H4 (cell line): ENCODE measurements around the gene JPH4. TPM values are rescaled to one million over a fixed set of nuclear protein-coding genes. Genes with fewer than 3 reads are reported as not detected.
"Not testable (repeated sequence)": the region's sequence is repeated elsewhere in the genome, so short reads cannot be mapped to it uniquely, and the experiment has no call there.

ENCODE experiments used
- DNase-seq: peaks from one replicate; pipeline ENCODE4 v3.0.0-alpha.2; 2015; ENCODE audit warnings: low spot score
- total RNA-seq: library from RNA; depleted of rRNA; stranded (reverse); fragments of >200 nt; shearing (Covaris generic); gene quantifications from 2 replicates; pipeline ENCODE4 v1.2.3, GENCODE V29; 2014

JPH4 gene
- total RNA-seq, 1 experiment from 2014 or later: not detected

DNA sequence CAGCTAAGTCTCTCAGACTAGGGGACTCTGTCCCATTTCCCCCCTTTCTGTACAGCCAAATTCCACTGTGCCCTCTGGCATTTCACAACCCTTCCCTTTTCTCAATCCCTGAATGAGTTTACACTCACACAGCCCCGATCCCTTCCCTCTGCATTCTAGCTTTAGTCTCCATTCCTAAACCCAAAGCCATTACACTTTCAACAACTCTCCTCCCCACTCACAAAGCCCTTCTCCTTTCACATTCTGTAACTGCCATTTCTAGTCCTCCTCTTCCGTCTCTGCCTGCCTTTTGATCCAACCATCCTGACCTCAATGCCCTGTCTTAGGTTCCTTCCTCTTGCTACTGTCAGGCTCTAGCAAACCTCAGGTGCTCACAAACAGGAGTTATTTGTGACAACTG lies 30.7 kb downstream of the JPH4 start:
- DNase-seq: no peak

DNA sequence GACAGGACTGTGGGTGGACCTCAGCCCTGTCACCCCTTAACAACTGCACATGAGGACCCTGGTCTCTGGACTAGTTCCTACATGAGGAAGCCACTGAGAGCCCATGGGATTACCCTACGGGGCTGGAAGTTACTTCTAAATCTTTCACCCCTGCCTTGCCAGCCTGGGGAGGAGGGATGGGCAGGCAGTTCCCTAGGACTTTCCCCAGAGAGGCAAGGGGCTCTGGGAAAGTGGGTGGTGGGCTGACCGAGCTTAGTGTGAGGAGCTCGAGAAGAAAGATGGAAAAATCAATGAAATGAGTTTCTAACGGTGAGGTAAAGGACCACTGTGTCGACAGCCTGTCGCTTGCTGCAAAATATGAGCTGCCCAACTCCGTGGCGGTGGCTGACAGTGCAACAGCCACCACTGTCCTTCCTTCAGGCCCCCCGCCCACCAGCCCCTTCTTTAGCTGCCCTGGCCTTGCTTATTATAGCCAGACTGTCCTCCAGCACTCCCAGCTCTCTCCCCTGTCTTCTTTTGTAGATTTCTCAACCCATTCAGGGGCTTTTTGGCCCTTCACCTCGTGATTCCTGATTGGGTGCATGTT lies 32.0 kb downstream of the JPH4 start:
- DNase-seq: no peak

DNA sequence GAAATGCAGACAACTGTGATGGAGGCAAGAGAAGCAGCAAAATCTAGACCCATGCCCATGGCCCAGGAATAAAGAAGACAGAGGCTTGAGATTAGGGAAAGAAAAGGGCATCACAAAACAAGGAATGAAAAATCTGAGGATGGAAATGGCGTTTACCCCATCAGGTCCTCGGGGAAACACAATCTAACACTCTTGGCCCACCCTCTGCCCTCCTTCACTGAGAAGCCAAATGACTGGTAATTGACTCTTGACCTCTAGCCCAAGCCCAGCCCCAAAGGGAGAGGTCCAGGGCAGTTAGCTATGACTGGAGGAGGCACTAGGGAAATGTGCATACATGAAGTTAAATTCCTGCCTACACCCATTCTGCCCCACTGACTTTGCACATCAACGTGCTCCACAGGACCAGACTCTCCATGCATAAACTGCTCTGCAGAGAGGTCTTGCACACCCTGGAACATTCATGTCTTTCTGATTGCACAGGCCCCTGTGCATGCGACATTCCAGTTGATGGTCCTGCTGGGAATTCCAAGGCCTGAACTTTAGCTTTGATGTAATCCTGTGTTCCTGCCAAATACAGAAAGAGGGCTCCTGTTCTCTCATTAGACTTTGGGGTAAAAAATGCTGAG lies 32.7 kb downstream of the JPH4 start:
- no peak for DNase-seq

DNA sequence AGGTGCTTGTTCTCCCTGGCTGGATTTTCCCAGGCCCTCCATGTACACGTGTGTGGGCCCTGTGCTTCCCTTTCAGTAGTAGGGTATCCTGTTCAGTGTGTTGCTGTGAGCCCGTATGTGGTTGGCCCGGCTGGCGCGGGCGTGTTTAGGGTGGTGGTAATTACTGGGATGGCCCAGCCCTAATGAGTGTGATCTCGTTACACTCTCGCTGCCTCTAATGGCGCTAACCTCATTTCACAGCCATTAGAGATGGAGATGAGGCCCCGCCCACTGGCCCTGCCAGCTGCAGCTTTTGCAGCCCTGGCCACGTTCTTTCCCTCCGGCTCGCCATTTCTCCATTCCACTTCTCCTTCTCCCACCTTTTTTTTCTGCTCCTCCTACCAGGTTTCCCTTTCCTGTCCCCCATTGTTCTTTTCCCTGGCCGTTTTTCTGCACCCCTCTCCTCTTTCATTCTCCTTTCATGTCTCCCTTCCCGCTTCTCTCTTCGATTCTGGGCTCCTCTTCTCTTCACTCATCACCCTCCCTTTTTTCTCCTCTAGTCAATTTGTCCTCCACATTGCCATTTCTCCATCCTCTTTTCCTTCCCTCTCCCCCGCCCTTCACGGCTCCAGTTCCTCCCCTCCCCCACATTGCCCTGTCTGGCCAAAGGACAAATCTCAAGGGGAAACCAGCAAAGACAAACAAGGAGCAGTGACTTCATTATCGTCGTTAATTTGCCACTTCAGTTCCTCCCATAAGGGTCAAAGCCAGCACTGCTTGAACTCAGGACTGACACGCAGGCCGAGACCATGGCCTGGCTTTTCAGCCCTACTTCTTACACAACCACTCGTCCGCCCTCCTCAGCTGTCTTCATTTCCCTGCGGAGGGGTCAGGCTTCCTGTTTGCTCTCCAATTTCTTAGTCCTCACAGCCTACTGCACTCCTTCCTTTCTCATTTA lies 33.8 kb downstream of the JPH4 start:
- no peak for DNase-seq

DNA sequence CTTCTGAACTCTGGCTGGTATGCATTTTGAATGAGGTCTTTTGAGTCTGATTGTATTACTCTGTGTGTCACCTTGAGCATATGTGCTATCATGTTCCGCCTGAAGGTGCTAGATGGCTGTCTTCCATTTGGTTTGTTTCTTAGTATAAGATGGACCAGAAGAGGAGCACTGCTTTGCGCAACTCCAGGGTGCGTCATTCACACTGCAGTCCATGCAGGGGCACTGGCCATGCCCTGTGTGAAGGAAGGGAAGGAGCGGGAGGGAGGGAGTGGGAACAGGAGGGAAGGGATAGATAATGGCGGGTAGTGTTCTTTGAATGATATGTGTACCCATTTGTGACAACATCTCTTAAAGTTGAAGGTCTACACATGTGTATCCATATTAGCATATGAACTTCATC lies 35.2 kb downstream of the JPH4 start:
- no peak for DNase-seq

DNA sequence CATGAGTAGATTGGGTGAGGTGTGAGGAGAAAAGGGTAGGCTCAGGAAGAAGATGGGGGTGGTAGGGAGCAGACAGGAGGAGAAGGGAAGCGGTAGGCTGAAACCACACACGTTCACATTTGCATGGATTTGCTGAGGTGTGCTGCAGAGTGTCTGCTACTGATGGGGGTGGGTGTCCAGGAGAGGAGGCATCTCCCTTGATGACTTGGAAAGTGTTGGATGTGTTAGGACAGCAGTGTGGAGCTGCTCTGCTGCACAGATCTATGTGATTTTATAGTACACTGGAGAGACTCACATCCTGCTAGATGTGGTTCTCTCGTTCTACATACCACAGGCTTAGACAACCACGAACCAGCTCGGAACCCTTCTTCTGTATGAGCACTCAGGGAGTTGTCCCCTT lies 36.3 kb downstream of the JPH4 start:
- no peak for DNase-seq

DNA sequence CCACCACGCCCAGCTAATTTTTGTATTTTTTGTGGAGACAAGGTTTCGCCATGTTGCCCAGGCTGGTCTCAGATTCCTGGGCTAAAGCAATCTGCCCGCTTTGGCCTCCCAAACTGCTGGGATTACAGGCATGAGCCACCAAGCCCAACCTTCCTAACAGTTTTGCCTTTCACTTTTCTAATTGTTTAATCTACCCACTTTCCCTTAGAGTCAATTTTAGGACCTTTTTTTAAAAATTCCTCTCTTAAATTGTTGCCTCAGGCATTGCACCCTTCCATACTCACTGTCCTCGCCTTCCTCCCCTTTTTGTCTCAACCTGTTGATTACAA lies 38.5 kb downstream of the JPH4 start:
- no peak for DNase-seq

DNA sequence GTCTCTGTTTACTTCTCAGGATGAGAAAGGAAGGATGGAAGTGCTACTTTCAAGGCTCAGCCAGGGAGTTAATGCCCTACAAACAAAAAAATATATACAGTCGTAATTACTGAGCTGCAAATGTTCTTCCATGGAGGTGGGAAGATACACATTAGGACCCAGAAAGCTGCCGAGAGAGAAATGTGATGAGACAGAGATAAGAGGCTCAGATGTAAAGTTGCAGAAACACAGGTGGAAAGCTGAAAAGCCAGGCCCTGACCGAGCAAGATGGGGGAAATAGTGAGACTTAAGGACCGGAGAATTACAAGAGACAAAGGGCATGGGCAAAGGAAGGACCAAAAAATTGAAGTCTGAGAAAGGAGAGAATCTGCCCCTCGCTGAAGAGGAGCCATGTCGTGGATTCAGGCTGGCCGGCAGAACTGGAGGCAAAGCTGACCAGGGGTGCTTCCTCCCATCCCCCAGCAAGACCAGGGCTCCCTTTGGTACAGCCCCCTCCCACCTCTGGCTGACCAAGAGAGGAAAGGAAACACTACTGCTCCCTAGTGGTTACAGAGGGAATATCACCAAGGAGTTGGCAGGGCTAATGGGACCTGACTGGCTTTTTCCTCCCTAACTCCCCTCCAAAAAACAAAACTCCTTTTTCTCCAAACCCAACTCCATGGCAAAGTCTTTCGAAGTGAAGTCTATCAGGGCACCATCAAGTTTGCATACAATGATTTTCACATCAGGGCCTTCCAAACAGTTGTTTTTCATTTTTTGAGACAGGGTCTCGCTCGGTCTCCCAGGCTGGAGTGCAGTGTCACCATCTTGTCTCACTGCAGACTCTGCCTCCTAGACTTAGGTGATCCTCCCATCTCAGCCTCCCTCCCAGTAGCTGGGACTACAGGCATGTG lies 39.1 kb downstream of the JPH4 start:
- DNase-seq: peak; percentile 37

DNA sequence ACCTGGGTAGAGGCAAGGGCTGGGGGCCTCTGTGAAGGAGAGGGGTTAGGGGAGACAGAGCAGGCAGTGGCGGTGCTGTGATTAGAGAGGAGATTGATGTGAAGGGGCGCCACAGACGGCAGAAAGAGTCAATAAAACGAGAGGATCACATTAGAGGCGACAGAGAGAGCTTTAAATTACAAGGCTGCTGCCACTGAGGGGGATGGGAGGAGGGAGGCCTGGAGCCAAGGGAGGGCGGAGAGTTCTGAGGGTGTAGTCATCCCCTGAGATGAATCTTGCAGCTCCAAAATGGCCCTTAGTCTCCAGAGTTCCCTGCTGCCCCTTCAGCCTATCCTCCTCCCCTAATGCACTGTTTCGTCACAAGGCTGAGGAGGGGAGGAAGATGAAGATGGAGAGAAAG lies 39.8 kb downstream of the JPH4 start:
- no peak for DNase-seq

DNA sequence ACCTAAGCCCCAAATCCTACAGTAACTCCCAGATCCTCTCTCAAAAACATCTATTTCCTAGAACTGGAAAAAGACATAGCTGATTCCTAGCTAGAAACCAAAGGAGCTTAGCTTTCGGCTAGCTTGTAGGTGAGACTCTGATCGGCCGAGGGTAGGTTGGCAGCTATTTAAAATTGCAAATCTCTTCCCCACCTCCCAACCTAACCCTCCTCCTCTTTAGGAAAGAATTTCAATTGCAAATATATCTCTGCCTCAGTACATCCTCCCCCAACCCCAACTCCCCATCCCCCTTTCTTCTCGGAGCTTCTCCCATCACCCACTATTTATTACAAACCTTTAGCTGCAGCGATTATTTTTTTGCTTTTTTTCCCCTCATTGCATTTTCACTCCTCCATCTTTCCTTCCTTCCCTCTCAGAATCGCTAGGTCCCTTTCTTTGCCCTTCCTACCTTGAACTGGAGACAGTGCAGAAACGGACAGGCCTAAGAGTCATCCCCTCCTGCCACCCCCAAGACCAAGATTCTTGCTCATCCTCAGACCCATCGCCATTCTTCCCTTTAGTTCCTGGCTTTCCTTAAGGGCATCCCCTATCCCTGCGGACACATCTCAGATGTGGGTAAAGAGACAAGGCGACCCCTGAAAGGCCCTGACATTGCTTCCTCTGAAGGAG lies 40.4 kb downstream of the JPH4 start:
- no peak for DNase-seq

DNA sequence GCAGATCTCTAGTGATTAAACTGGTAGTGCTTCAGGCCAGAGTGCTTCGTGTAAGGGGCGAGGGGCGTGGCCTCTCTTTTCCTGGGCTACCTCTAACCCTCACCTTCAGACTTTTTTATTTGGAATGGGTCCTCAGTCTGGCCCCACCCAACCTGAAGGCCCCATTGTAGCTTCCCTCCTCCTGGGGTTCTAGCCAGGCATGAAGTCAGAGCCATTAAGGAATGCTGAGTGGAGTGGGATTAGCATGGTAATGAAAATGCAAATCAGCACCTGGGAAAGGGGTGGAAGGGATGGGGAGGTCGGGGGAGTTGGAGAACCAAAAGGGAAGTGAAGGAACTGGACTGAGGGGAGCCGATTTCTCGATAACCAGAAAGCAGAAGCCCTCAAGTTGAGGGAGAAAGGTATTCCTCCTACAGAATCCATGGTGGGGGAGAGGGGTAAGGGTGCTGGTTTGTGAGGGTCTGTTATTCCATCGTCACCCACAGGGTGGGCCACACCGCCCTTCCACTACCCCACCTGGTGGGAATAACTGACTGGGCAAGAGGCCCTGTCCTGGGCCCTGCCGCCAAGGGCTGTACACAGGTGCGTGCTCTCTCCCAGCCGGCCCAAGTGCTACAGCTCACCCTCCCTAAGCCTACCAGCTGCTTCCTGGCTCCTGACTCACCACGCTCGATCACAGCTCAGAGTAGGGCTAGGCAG lies 41.1 kb downstream of the JPH4 start:
- DNase-seq: no peak

DNA sequence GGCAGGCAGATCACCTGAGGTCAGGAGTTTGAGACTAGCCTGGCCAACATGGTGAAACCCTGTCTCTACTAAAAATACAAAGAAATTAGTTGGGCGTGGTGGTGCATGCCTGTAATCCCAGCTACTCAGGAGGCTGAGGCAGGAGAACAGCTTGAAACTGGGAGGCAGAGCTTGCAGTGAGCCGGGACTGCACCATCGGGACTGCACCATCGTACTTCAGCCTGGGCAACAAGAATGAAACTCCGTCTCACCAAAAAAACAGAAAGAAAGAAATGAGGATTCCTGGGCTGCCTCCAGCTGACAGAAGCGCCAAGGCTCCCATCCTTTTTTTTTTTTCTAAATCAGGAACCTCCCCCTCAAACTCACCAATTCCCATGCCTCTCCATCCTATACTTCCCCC lies 41.7 kb downstream of the JPH4 start:
- DNase-seq: not testable (repeated sequence)

DNA sequence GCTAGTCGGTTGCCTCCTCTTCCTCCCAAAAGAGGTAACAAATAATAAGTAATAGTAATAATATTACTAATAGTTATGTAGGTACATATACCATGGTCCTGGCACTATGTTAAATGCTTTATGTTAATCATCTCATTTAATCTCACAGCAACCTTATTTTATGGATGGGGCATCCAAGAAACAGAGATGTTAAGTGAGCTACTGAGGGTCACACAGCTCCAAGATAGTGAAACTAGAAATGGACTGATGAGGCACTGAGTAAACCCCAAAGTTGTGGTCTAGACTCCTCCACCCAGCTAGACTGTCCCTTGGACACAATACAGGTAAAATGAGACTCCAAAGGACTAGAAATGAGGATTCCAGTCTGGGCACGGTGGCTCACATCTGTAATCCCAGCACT lies 42.1 kb downstream of the JPH4 start:
- no peak for DNase-seq

DNA sequence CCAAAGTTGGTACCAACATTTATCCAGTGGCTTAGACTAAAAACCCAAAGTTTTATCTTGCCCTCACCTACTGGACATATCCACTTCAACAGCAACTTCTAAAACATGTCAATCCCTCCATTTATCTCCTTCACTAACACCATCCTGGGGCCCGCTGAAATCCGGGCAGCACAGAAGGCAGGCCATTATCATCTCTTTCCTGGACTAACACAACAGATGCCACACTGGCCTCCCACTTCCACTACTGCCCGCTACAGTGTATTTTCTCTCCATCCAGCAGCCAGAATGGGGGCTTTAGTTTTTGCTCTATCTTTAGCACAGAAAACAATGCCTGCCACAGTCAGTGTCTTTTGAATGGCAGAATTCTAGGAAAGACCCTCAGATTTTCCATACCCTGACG lies 42.6 kb downstream of the JPH4 start:
- no peak for DNase-seq

DNA sequence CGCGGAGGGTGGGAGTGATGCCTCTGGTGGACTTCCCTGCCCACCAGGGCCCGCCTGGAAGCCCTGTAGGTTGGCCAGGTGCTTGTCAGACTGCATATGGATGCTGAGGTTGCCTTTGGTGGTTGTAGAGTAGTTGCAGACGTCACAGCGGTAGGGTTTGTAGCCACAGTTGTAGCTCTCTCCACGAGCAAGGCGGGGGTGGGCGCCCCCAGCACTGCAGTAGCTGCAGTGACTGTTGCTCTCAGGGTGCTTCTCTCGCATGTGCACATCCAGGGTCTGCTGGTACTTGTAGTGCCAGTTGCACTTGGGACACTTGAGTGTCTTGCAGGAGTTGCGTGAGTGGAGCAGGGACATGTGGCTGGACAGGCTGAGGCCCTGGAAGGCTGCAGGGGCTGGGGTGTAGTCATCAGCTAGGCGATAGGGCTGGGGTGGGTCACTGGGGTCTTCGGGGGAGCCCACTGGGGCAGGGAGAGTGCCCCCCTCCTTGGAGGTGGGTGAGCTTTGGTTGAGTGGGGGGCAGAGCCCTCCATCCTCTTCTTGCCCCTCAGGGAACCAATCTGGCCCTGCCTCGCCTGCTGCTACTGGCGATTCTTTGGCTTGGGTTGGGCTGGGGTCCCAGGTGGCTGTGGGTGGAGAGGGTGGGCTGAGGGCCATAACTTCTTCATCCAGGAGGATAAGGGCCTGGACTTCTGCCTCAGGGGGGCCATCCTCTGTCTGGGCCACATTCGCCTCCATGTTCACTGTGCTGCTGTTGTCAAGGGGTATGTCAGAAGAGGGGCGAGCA lies 44.7 kb downstream of the JPH4 start:
- DNase-seq: no peak

DNA sequence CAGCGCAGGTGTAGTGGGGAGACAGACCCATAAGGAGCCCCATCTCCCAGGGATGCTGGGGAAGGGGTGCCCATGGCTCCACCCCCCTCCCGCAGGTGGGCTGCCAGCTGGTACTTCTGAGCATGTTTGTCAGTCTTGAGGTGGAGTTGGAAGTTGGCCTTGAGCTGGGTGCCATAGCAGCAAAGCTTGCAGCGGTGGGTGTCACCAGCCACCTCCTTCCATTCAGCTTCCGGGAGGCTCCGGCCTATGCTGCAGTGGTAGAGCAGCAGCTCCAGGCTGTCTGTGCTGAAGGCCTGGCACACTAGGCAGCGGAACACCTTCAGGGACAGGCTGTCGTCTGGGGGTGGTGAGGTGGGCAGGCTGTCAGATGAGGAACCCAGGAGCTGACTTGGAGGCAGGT lies 45.9 kb downstream of the JPH4 start:
- DNase-seq: no peak

DNA sequence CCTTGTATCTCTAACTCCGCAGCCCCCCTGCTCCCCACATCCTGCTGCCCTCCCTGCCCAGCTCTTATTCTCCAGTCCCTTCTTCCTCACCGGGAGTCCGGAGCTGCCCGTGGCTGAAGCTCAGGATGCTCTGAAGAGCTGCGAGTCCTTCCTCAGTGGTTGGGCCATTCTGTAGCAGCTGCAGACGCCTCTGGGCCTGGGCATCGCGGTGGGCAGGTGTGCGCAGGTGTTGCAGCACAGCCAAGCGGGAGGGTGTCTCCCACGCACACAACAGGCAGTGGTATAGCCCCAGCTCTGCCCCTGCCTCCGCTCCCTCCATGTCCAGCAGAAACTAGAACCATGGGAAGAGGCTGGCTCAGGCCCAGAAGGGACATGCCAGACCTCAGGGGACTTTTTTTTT lies 47.2 kb downstream of the JPH4 start:
- DNase-seq: no peak

DNA sequence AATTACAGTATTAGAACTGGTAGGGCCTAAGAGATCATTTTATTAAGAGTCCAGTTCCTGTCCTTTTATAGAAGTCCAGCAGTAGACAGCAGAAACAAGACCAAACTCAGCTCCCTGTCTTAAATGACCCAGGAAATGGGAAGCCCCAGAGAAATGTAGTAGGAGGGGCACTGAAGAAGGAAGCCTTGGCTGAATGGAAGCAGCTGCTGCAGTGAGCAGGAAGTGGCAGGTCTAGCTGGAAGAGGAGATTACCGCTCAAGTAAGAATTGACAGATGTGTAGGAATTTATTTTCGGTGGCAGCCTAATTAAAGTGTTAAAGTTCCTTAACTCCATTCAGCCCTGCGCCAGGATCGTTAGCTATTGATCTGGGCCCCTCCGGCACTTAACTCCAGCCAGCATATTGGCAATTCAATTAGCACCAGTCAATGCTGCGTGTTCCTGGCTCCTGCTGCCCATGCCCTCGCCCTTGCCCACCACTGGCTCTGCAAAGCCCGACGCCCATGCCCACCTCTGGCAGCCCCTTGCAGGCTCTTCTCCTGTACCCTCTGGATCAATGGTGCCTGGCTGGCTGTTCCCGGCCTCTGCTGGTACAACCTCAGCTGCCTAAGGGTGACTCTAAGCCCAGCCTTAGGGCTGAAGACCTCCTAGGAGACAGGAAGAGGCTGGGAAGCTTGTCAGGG lies 48.1 kb downstream of the JPH4 start:
- no peak for DNase-seq

DNA sequence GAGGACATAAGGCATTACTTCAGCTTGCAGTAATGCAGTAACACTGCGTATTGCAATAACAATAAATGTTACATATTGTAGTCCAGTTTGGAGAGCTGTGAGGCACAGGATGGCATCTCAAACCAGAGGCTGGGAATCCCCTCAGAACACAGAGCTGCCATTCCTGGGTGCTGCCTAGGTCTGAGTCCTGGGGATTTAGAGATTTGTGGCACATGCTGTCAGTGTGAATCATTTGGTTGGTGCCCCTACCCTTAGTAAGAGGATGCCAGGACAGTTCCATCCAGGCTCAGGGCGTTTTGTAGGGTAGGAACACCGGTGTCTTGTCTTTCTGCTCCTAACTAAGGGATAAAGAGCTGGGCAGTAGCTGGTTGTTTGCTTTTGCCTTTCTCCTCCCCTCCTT lies 49.6 kb downstream of the JPH4 start:
- no peak for DNase-seq

DNA sequence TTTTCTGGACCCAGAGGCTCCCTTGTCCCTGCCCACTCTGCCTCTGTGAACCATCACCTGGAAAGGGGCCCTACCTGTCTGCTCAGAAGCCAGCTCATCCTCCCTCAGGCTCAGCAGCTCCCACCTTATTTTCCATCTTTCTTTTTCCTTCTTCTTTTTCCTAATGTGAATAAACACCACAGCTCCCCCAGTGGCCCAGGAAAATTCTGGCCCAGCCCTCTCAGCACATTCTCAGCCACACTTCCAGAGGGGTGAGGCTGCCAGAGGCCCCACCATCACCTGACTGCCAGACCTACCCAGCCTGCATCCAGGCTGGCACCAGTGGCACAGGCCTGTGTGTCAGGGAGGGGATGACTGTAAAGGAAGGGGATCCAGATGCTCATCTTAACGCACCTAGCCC lies 50.0 kb downstream of the JPH4 start:
- no peak for DNase-seq
